HG02938 (cell line): ENCODE results near the gene ACBD6.

Source experiments
- ATAC-seq: cut with Tn5 transposase; IDR thresholded peaks from one replicate; pipeline ENCODE4 v1.9.1; 2021; ENCODE audit warnings: mild to moderate bottlenecking, moderate library complexity; ENCODE audit not compliant: unreplicated experiment

ACBD6 gene

GRCh38 chr1:180258935-180259334 lies 243.4 kb downstream of the ACBD6 start:
- ATAC-seq: no peak

- no peak for ATAC-seq
These were observed 244.1 kb downstream of the ACBD6 start for GRCh38 chr1:180258290-180258689.

GRCh38 chr1:180257486-180257885 lies 244.9 kb downstream of the ACBD6 start:
- ATAC-seq: no peak

- no peak for ATAC-seq
These were observed 245.4 kb downstream of the ACBD6 start for GRCh38 chr1:180257028-180257386.

GRCh38 chr1:180256341-180257027 lies 245.9 kb downstream of the ACBD6 start:
- no peak for ATAC-seq

- no peak for ATAC-seq
These were observed 246.6 kb downstream of the ACBD6 start for GRCh38 chr1:180255536-180256340.

- no peak for ATAC-seq
These were observed 247.5 kb downstream of the ACBD6 start for GRCh38 chr1:180254854-180255253.

- ATAC-seq: no peak
These were observed 247.9 kb downstream of the ACBD6 start for GRCh38 chr1:180254496-180254819.

GRCh38 chr1:180253585-180254495 lies 248.5 kb downstream of the ACBD6 start:
- no peak for ATAC-seq

- peak; percentile 58 for ATAC-seq
These were observed 249.5 kb downstream of the ACBD6 start for GRCh38 chr1:180252638-180253536.

GRCh38 chr1:180251526-180252305 lies 250.7 kb downstream of the ACBD6 start:
- no peak for ATAC-seq

- no peak for ATAC-seq
These were observed 251.4 kb downstream of the ACBD6 start for GRCh38 chr1:180250883-180251509.

- ATAC-seq: no peak
These were observed 251.9 kb downstream of the ACBD6 start for GRCh38 chr1:180250499-180250770.

- ATAC-seq: no peak
These were observed 252.5 kb downstream of the ACBD6 start for GRCh38 chr1:180249725-180250498.

- no peak for ATAC-seq
These were observed 253.4 kb downstream of the ACBD6 start for GRCh38 chr1:180248731-180249681.

GRCh38 chr1:180248176-180248575 lies 254.2 kb downstream of the ACBD6 start:
- ATAC-seq: no peak

GRCh38 chr1:180247580-180247979 lies 254.8 kb downstream of the ACBD6 start:
- no peak for ATAC-seq

GRCh38 chr1:180247061-180247460 lies 255.3 kb downstream of the ACBD6 start:
- ATAC-seq: no peak
